Activated CD4-positive, alpha-beta T cell treated with anti-CD3 and anti-CD28 coated beads for 36 hours (primary cell): ENCODE results near the gene IL32. TPM values are rescaled to one million over a fixed set of nuclear protein-coding genes. Genes with fewer than 3 reads are reported as not detected.

Experiments
- ATAC-seq: fragments of 200-7000 bp; cut with Tn5 transposase; one replicate; pipeline ENCODE4 v1.10.0; 2021; ENCODE audit warnings: mild to moderate bottlenecking, moderate library complexity
- CTCF ChIA-PET: fragments of 350-600 bp; sonication (Branson Sonifier 250); formaldehyde crosslinking; loops from one replicate; lab custom pipeline; 2021; ENCODE audit warnings: antibody characterized with exemption; lab: Charles Lee
- POLR2A ChIA-PET: fragments of 350-600 bp; sonication (Branson Sonifier 250); formaldehyde crosslinking; loops from one replicate; lab custom pipeline; 2021; ENCODE audit warnings: antibody characterized with exemption, inconsistent platforms; lab: Charles Lee
- DNase-seq: peaks from one replicate; pipeline ENCODE4 v3.0.0-alpha.2; 2020
- H3K27ac Mint-ChIP-seq: one replicate; pipeline ENCODE4 v1.8.0; 2021; ENCODE audit warnings: mixed read lengths
- H3K27me3 Mint-ChIP-seq: one replicate; pipeline ENCODE4 v1.8.0; 2021; ENCODE audit warnings: mixed read lengths
- H3K36me3 Mint-ChIP-seq: one replicate; pipeline ENCODE4 v1.8.0; 2021; ENCODE audit warnings: low read depth, mixed read lengths
- H3K4me1 Mint-ChIP-seq: one replicate; pipeline ENCODE4 v1.8.0; 2021; ENCODE audit warnings: mixed read lengths
- H3K4me3 Mint-ChIP-seq: one replicate; pipeline ENCODE4 v1.8.0; 2021; ENCODE audit warnings: mild to moderate bottlenecking, moderate library complexity, mixed read lengths
- H3K9me3 Mint-ChIP-seq: one replicate; pipeline ENCODE4 v1.8.0; 2021; ENCODE audit warnings: low read depth, mixed read lengths
- intact Hi-C, 2 experiments: fragments of 100-400 bp; cut with DNase I in 1 of 2; cut with micrococcal nuclease in 1 of 2; formaldehyde crosslinking; loops; one replicate each; pipeline versions ENCODE4 v1.14.2 to v1.15.1; 2022 to 2024; cut with DNase I, micrococcal nuclease
- total RNA-seq, 2 experiments: library from RNA; stranded (reverse); gene quantifications; one replicate each; pipeline ENCODE4 v1.2.3, GENCODE V29; 2021

Gene IL32
- total RNA-seq, 2 experiments from 2014 or later = 1,864 to 2,360 TPM

DNA sequence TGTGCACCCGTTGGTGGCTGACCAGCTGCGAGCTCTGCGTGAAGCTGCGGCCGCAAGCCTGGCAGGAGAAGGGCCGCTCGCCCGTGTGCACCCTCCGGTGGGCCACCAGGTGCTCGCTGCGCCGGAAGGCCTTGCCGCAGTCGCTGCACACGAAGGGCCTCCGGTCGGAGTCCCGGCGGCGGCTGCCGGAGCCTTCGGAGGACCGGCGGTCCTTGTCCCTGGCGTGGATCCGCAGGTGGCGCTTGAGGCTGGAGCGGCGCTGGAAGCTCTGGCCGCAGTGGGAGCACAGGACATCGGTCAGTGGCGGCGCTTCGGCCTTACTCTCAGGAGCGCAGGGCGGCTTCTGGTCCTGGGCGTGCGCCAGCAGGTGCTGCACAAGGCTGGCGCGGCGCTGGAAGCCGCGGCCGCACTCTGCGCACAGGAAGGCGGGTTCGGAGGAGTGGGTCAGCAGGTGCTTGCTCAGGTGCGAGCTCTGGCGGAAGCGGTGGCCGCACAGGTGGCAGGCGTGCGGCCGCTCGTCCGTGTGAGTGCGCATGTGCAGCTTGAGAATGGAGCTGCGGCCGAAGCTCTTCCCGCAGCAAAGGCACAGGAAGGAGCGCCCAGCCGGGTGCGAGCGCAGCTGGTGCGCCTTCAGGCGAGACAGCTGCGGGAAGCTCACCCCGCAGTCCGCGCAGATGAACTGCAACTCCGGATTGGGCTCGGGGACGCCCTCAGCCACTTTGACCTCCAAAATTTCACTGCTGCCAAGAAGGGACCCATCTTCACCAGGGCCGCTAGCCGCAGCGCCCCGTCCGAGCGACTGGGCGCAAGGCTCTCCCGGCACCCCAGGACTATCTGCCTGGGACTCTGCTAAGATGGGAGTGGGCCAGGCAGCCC is 24.5 kb downstream of the IL32 start:
- DNase-seq (no peak), ATAC-seq (no peak)
- CTCF ChIA-PET = interaction anchor here (1.3 kb wide), 2 partner anchors 12 to 24 kb away, joined by 3 read pairs; partner anchors contain the start of gene IL32
- H3K4me1 Mint-ChIP-seq = peaks cover 47% of the 10 kb centered on the region
- no peak overlapping the region for H3K4me3 Mint-ChIP-seq
- no peaks in the 10 kb centered on the region for H3K27me3 Mint-ChIP-seq
- no peaks in the 10 kb centered on the region for H3K9me3 Mint-ChIP-seq
- POLR2A ChIA-PET = no interaction called here
- no peak overlapping the region for H3K27ac Mint-ChIP-seq
- intact Hi-C loops = no loop called here
- no peaks in the 10 kb centered on the region for H3K36me3 Mint-ChIP-seq

DNA sequence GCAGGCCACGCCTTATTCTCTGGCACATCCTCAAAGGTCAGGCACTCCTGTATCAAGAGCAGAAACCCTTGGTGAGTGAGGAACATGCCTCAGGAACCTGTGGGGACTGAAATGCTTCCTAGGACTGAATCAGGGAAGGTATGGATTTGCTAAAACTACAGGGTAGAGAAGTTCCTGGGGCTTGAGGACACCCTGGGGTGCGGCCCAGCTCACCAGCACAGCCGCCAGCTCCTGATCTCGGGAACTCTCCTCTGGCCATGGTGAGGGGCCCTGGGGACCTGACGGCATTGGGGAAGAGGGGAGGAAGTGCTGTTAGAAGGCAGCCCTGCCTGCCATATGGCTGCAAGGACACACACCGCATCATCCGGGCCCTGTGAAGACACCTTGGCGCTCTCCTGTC is 26.1 kb downstream of the IL32 start:
- peak overlapping the region; percentile 59 for H3K27ac Mint-ChIP-seq
- DNase-seq (no peak), ATAC-seq (no peak)
- no peak overlapping the region for H3K4me3 Mint-ChIP-seq
- ChIA-PET POLR2A (no interaction called here), CTCF (interaction anchor here (0.9 to 1.9 kb wide), 4 partner anchors 10 to 32 kb away, joined by 3 to 7 read pairs (median 4); no protein-coding TSS in a partner anchor)
- no peaks in the 10 kb centered on the region for H3K9me3 Mint-ChIP-seq
- H3K27me3 Mint-ChIP-seq = no peaks in the 10 kb centered on the region
- intact Hi-C loops = no loop called here
- no peaks in the 10 kb centered on the region for H3K36me3 Mint-ChIP-seq
- H3K4me1 Mint-ChIP-seq = peaks cover 47% of the 10 kb centered on the region

DNA sequence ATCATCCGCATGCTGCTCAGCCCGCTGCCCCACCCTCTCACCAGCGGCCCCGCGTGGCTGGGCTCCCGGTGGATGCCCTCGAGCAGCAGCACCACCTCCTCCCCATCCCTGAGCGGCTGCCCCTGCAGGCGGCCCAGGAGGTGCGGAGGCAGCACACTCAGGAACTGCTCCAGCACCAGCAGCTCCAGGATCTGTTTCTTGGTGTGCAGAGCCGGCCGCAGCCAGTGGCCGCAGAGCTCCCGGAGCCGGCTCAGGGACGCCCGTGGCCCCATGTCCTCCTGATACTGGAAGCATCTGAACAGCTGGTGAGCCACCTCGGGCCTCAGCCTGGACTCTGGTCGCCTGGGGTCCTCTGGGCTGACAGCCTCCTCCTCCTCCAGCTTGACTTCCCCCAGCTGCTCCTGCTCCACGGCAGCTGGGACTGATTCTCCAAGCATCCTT is 27.1 kb downstream of the IL32 start:
- intact Hi-C loops = no loop called here
- ATAC-seq = no peak
- Mint-ChIP-seq H3K27me3 (no peaks in the 10 kb centered on the region), H3K9me3 (no peaks in the 10 kb centered on the region), H3K36me3 (no peaks in the 10 kb centered on the region), H3K4me3 (no peak overlapping the region), H3K27ac (no peak overlapping the region), H3K4me1 (peaks cover 41% of the 10 kb centered on the region)
- ChIA-PET CTCF (interaction anchor here (0.8 to 2.7 kb wide), 5 partner anchors 9 to 61 kb away, joined by 3 to 19 read pairs (median 4); no protein-coding TSS in a partner anchor), POLR2A (no interaction called here)
- no peak for DNase-seq

DNA sequence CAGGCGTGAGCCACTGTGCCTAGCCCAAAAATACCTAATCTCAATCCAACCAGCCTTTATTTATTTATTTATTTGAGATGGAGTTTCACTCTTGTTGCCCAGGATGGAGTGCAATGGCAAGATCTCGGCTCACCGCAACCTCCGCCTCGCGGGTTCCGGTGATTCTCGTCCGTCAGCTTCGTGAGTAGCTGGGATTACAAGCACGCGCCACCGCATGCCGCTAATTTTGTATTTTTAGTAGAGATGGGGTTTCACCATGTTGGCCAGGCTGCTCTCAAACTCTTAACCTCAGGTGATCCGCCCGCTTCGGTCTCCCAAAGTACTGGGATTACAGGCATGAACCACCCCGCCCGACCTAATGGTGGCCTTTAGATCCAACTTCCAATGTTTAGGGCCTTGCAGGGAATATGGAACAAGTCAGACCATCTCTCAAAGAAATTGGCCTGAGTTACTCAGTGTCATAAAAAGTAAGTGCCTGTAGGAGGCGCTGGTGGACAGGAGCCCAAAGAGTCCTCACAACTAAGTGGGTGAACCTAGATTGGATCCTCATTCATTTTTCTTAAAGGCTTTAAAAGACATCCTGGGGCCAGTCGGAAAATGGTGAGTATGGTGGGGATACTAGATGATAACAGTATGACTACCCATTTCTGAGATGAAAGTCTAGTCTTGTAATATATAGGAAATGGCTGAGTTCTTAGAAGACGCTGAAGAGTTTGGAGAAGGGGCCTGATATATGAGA is 29.0 kb downstream of the IL32 start:
- Mint-ChIP-seq H3K36me3 (no peaks in the 10 kb centered on the region), H3K27me3 (no peaks in the 10 kb centered on the region), H3K9me3 (no peaks in the 10 kb centered on the region), H3K4me3 (no peak overlapping the region), H3K4me1 (peaks cover 32% of the 10 kb centered on the region), H3K27ac (peak overlapping the region; percentile 29)
- POLR2A ChIA-PET = no interaction called here
- ATAC-seq (peak; percentile 53), DNase-seq (peak; percentile 77)
- intact Hi-C loops = loop anchor here (1.0 to 5.0 kb wide), 3 partner anchors 35 to 73 kb away; no protein-coding TSS in a partner anchor
- CTCF ChIA-PET = interaction anchor here (0.7 to 2.7 kb wide), 7 partner anchors 14 to 63 kb away, joined by 3 to 19 read pairs (median 3); no protein-coding TSS in a partner anchor

DNA sequence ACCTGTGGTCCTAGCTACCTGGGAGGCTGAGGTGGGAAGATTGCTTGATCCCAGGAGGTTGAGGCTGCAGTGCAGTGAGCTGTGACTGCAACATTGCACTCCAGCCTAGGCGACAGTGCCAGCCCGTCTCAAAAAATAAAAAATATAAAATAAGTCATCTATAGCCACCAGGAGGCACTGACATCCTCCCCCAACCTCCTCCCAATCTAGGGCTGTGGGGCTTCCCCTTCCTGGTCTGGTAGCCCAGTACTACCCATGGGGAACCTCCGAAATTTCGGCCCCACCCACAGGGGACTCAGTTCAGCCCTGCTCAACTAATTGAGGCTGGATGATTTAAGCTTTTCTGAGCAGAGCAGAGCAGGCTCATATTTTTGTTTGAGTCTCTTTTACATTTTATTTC is 30.4 kb downstream of the IL32 start:
- no peak overlapping the region for H3K4me3 Mint-ChIP-seq
- ATAC-seq (peak; percentile 68), DNase-seq (peak; percentile 82)
- no peaks in the 10 kb centered on the region for H3K9me3 Mint-ChIP-seq
- CTCF ChIA-PET = interaction anchor here (0.6 to 9.4 kb wide), 15 partner anchors 14 to 76 kb away, joined by 3 to 125 read pairs (median 4); partner anchors contain the start of gene ZNF213
- H3K4me1 Mint-ChIP-seq = peaks cover 41% of the 10 kb centered on the region
- no peaks in the 10 kb centered on the region for H3K36me3 Mint-ChIP-seq
- H3K27ac Mint-ChIP-seq = no peak overlapping the region
- POLR2A ChIA-PET = interaction anchor here (0.7 to 1.5 kb wide), 4 partner anchors 9 to 54 kb away, joined by 3 to 6 read pairs (median 5); no protein-coding TSS in a partner anchor
- intact Hi-C loops = loop anchor here (1.0 to 5.0 kb wide), 3 partner anchors 28 to 71 kb away; no protein-coding TSS in a partner anchor
- no peaks in the 10 kb centered on the region for H3K27me3 Mint-ChIP-seq

DNA sequence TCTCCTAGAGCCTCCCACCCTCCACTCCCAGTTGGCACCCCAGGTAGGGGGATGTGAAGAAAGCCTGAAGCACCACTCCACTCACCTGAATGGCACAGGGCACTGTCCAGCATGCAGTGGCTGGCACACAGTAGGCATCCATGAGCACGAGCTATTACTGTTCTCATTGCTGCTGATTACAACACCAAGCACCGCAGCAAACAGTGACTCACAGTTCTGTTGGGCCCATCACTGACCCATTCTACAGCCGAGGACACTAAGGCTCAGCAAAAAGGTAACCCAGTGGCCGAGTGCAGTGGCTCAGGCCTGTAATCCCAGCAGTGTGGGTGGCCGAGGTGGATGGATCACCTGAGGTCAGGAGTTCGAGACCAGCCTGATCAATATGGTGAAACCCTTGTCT is 30.9 kb downstream of the IL32 start:
- ATAC-seq = no peak
- no peak for DNase-seq
- intact Hi-C loops = loop anchor here (1.0 to 5.0 kb wide), 3 partner anchors 28 to 71 kb away; no protein-coding TSS in a partner anchor
- no peaks in the 10 kb centered on the region for H3K36me3 Mint-ChIP-seq
- H3K27ac Mint-ChIP-seq = no peak overlapping the region
- ChIA-PET CTCF (interaction anchor here (0.6 to 9.4 kb wide), 13 partner anchors 12 to 76 kb away, joined by 3 to 125 read pairs (median 4); partner anchors contain the start of gene ZNF213), POLR2A (interaction anchor here (1.3 to 1.5 kb wide), 2 partner anchors 21 to 25 kb away, joined by 5 to 6 read pairs; no protein-coding TSS in a partner anchor)
- H3K4me3 Mint-ChIP-seq = no peak overlapping the region
- H3K9me3 Mint-ChIP-seq = no peaks in the 10 kb centered on the region
- peaks cover 41% of the 10 kb centered on the region for H3K4me1 Mint-ChIP-seq
- no peaks in the 10 kb centered on the region for H3K27me3 Mint-ChIP-seq

DNA sequence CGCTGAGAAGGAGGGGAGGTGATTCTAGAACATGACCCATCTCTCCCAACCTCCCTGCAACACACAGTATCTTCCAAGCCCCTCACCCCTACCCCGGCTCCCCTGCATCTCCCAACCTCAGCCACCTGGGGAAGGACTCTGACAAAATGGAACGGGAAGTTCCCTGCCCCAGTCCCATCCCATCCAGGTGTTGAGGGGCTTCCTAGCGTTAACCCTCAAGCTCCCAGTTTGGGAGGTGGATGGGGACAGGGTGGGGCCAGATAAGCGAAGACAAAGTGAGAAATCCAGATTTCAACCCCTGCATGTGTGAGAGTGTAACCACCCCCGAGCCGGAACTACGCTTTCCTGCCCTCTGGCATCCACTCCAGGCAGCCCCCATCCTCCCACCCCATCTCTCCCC is 31.8 kb downstream of the IL32 start:
- Mint-ChIP-seq H3K4me3 (no peak overlapping the region), H3K27ac (no peak overlapping the region), H3K4me1 (peaks cover 45% of the 10 kb centered on the region), H3K27me3 (no peaks in the 10 kb centered on the region), H3K36me3 (no peaks in the 10 kb centered on the region), H3K9me3 (no peaks in the 10 kb centered on the region)
- POLR2A ChIA-PET = interaction anchor here (1.5 kb wide), 1 partner anchor 22 kb away, joined by 6 read pairs; no protein-coding TSS in a partner anchor
- DNase-seq (no peak), ATAC-seq (no peak)
- intact Hi-C loops = loop anchor here in 1 of 2 experiments (5.0 kb wide), 1 partner anchor 70 kb away; no protein-coding TSS in a partner anchor
- CTCF ChIA-PET = interaction anchor here (0.7 to 9.4 kb wide), 8 partner anchors 8 to 52 kb away, joined by 3 to 125 read pairs (median 5); partner anchors contain the start of gene ZNF213

DNA sequence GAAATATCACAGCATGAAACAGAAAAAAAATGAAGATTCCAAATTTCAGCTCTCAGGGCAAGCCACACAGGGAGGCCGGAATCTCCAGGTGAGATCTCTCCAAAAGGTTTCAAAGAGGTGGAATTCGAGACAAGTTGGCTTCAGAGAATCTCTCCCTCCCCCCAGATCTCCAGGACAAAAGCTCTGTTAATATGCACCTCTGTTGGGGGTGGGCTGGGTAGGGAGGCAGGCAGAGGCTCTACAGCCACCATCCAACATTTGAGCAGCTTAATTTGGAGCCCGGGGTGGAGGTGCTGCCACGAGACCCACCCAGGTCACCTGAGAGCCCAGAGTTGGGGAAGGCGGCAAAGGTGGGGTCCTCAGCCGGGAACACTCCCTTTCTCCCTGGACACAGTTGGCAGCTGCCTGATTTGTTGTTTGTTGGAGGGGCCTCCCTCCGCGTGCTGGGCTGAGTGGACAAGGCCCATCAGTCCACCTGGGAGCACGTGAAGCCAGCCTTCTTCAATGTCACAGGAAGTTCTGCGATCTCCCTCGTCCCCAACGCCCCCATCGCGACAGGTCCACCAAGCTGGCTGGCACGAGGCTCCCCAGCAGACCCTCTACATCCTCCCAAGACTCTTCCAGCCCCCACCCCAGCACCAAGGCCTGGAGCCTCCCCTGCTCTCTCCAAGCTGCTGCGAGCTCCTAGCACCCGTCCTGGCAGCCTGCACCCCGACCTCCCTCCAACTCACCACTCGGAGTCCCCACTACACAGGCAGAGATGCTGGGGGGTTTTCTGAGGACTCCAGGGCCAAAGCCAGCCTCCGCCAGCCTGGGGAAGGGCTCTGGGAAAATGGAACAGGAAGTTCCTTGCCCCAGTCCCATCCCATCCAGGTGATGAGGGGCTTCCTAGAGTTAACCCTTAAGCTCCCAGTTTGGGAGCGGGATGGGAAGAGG is 33.3 kb downstream of the IL32 start, which contains the start of gene ZSCAN10:
ZSCAN10 (minus strand) TSS at position 836 of the 936 bp plus-strand sequence. CDS start 6,357 bp downstream, outside the sequence.
- ChIA-PET POLR2A (interaction anchor here (0.6 to 1.2 kb wide), 3 partner anchors 33 to 76 kb away, joined by 3 to 10 read pairs (median 3); partner anchors contain the start of gene IL32), CTCF (interaction anchor here (0.8 to 9.4 kb wide), 14 partner anchors 10 to 86 kb away, joined by 3 to 125 read pairs (median 6); partner anchors contain the start of genes CLDN9 and ZNF213)
- peak within 1 kb of the TSS; percentile 68 for H3K4me3 Mint-ChIP-seq
- no peaks in the 10 kb centered on the region for H3K27me3 Mint-ChIP-seq
- intact Hi-C loops = loop anchor here in 1 of 2 experiments (5.0 kb wide), 1 partner anchor 69 kb away; no protein-coding TSS in a partner anchor
- H3K9me3 Mint-ChIP-seq = no peaks in the 10 kb centered on the region
- H3K36me3 Mint-ChIP-seq = no peaks in the 10 kb centered on the region
- no peak for DNase-seq
- H3K4me1 Mint-ChIP-seq = peaks cover 53% of the 10 kb centered on the region
- peak within 1 kb of the TSS; percentile 84 for H3K27ac Mint-ChIP-seq
- ATAC-seq = no peak

DNA sequence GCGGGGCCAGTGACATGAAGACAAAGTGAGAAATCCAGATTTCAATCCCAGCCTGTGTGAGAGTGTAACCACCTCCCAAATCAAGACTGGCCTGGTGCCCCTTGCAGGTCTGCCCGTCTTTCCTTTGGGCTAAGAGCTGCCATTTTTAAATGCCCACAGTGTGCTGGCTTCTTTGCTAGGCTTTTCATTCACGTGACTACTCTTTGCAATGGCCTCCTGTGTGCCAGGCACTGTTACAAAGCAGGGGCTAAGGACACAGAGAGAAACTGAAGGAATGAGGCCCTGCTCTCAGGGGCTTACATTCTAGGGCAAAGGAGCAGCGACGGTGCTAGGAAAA is 33.9 kb downstream of the IL32 start:
- Mint-ChIP-seq H3K27me3 (no peaks in the 10 kb centered on the region), H3K27ac (no peak overlapping the region), H3K36me3 (no peaks in the 10 kb centered on the region), H3K4me1 (peaks cover 52% of the 10 kb centered on the region), H3K4me3 (no peak overlapping the region), H3K9me3 (no peaks in the 10 kb centered on the region)
- DNase-seq (peak; percentile 51), ATAC-seq (no peak)
- ChIA-PET CTCF (interaction anchor here (0.8 to 9.4 kb wide), 9 partner anchors 14 to 50 kb away, joined by 3 to 125 read pairs (median 6); no protein-coding TSS in a partner anchor), POLR2A (interaction anchor here (0.8 to 1.2 kb wide), 2 partner anchors 36 to 77 kb away, joined by 3 read pairs; partner anchors contain the start of gene ZNF213)
- intact Hi-C loops = loop anchor here in 1 of 2 experiments (5.0 kb wide), 1 partner anchor 68 kb away; no protein-coding TSS in a partner anchor
